Activated CD8-positive, alpha-beta memory T cell treated with anti-CD3 and anti-CD28 coated beads for 4 hours (primary cell): Measurements from ENCODE around the gene PRPF31.
"Not testable (repeated sequence)": the region's sequence is repeated elsewhere in the genome, so short reads cannot be mapped to it uniquely, and the experiment has no call there.

Experiments
- DNase-seq, 2 donors: peaks; one replicate each; pipeline ENCODE4 v3.0.0-alpha.2; 2020; ENCODE audit warnings: low read depth in 2 of 2

PRPF31 gene

GRCh38 chr19:54115109-54116063 lies at the start of gene PRPF31, which contains the start of gene TFPT:
PRPF31 (plus strand) TSS chr19:54115754; CDS start chr19:54118279, 2,525 bp downstream.
TFPT (minus strand) TSS chr19:54115657; CDS start chr19:54115269, 388 bp downstream.
- peak; percentile 91 to 94 for DNase-seq

DNA sequence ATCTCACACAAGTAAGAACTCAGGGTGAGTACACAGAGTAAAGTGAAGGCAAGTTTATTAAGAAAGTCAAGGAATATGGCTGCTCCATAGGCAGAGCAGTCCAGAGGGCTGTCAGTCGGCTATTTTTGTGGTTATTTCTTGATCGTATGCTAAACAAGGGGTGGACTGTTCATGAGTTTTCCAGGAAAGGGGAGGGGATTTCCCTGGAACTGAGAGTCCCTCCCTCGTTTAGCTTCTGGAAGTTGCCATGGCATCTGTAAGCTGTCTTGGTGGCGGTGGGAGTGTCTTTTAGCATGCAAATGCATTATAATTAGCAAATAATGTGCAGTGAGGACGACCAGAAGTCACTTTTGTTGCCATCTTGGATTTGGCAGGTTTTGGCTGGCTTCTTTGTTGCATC lies 46.1 kb upstream of the PRPF31 start:
- no peak for DNase-seq

DNA sequence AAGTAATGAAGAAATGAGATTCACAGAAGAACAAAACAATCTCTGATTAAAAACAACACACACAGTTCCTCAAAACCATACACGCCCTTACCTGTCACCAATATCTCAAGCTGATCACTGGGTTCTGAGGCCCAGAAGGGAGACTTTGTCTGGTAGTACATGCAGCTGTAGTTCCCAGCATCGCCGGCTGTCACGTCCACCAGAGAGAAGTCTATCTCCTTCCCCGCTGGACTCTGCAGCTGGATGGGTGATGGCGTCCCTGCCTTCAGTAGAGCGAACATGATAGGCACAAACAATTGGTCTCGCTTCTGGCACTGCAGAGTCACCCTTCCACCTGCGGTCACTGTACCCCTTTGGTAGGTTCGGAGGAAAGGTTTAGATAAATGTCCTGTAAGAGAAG lies 41.7 kb upstream of the PRPF31 start:
- DNase-seq, result no peak

- no peak for DNase-seq
Measured at GRCh38 chr19:54074851-54075250, 40.7 kb upstream of the PRPF31 start.

GRCh38 chr19:54077334-54077733 lies 38.2 kb upstream of the PRPF31 start:
- no peak for DNase-seq

DNA sequence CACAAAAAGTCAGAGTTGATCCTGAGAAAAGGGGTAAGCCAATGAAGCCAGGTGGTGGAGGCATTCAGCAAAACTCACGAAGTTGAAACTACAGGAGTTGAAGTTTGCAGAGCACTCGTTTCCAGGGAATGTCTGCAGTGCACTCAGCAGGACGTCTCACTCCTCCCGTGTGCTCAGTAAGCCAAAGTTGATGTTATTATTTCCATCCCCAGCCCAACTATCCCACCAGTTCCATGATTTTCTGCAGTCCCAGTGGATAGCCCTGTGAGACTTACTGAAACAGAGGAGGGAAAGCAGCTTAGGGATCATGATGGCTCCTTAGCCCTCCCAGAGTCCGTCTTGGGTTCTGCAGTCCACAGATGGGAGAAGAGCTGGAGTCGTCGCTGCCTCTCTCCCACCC lies 34.5 kb upstream of the PRPF31 start, which contains the start of gene TARM1:
TARM1 (minus strand) TSS at position 334 of the 400 bp plus-strand sequence; CDS start at position 309, 25 bp downstream.
- DNase-seq, result no peak

GRCh38 chr19:54084410-54084809 lies 31.1 kb upstream of the PRPF31 start:
- no peak for DNase-seq

- DNase-seq, result no peak
Measured at GRCh38 chr19:54094426-54095000, 21.0 kb upstream of the PRPF31 start.

GRCh38 chr19:54095136-54095858 lies 20.3 kb upstream of the PRPF31 start:
- no peak for DNase-seq

DNA sequence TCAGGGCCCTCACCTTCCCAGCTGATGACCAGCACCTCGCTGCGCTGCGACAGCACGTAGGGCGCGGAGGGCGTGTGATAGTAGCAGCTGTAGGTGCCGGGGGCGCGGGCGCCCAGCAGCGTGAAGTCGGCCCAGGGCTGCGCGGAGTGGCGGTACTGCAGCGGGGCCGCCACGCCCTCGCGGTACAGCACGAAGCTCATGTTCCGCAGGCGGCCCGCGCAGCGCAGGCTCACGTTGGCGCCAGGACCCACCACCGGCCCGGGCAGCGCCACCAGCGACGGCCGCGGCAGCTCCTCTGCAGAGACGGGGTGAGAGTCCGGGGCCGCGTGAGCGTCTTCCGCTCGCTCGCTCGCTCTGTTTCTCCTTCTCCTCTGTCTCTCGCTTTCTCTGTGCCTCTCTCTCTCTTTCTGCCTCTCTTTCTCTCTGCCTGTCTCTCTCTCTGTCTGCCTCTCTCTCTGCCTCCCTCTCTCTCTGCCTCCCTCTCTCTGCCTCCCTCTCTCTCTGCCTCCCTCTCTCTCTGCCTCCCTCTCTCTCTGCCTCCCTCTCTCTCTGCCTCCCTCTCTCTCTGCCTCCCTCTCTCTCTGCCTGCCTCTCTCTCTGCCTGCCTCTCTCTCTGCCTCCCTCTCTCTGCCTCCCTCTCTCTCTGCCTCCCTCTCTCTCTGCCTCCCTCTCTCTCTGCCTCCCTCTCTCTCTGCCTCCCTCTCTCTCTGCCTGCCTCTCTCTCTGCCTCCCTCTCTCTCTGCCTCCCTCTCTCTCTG lies 19.5 kb upstream of the PRPF31 start:
- not testable (repeated sequence) for DNase-seq

DNA sequence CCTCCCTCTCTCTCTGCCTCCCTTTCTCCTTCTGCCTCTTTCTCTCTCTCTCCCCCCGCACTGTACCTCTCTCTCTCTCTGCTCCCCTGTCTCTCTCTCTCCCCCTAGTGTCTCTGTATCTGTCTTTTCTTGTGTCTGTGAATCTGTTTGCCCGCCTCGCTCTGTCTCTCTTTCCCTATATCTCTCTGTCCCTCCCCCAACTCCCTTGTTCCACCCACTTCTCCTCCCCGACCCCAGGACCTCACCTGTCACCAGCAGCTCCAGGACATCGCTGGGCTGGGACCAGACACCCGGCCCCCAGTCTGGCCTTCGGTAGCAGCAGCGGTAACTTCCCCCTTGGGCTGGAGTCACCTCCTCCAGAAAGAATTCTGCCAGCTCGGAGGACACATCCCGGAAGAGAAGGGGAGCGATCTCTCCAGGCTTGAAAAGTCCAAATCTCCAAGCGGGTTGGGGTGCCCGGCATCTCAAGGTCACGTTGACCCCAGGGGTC lies 18.9 kb upstream of the PRPF31 start:
- no peak for DNase-seq

DNA sequence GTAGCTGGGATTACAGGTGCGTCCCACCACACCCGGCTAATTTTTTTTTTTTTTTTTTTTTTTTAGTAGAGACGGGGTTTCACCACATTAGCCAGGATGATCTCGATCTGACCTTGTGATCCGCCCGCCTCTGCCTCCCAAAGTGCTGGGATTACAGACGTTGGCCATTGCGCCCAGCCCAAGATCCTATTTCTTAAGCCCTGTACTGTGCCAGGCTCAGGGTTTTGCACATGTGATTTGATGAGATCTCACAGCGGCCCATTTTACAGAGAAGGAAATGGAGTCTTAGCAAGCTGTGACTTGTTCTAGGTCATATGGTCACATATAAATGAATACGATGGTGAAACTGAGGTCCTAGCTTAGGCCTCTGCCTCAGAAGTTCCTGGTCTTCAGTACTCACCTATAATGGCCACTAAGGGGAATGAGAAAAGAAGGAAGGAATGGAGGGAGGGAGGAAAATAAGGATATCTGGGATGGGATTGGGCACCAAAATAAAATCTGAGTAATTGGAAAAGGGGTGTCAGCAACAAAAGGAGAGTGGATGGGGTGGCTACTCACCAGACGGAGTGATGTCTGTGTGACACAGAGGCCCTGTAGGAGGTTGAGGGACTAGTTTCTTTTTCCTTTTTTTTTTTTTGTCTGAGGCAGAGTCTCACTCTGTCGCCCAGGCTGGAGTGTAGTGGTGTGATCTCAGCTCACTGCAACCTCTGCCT lies 16.2 kb upstream of the PRPF31 start:
- no peak for DNase-seq

DNA sequence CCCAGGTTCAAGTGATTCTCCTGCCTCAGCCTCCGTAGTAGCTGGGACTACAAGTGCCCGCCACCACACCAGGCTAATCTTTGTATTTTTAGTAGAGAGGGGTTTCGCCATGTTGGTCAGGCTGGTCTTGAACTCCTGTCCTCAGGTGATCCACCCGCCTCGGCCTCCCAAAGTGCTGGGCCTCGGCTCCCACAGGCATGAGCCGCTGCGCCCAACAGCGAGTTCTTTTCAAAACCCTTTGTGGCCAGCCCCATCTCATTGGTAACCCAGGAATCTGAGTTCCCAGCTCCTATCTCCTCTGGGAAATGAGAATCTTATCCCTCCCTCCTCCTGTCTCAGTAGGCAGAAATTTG lies 15.7 kb upstream of the PRPF31 start:
- DNase-seq, result not testable (repeated sequence)

DNA sequence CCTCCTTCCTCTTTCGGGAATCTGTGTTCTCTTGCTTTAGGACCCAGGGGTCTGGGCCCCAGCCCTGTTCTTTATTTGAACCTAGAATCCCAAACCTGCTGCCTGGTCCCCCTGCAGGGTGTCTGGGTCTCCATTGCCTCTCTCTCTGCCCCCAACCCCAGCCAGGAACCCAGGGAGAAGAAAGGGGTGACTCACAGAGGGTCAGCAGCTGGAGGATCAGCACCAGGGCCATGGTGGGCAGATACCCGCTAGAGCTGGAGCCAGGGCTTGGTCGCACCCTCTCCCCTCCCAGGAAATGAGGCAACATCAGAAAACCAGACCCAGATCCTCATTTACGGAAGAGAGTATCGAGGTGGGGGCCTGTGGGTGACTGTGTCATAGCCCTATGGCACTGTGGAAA lies 15.0 kb upstream of the PRPF31 start, which contains the start of gene OSCAR:
OSCAR (minus strand) TSS at position 243 of the 400 bp plus-strand sequence; CDS start at position 232, 11 bp downstream.
- DNase-seq, result no peak

- DNase-seq, result peak; percentile 94 to 96
Measured at GRCh38 chr19:54102421-54103169, 13.0 kb upstream of the PRPF31 start, which contains the start of gene NDUFA3. NDUFA3 (plus strand) TSS chr19:54102855; CDS start chr19:54102879, 24 bp downstream.

DNA sequence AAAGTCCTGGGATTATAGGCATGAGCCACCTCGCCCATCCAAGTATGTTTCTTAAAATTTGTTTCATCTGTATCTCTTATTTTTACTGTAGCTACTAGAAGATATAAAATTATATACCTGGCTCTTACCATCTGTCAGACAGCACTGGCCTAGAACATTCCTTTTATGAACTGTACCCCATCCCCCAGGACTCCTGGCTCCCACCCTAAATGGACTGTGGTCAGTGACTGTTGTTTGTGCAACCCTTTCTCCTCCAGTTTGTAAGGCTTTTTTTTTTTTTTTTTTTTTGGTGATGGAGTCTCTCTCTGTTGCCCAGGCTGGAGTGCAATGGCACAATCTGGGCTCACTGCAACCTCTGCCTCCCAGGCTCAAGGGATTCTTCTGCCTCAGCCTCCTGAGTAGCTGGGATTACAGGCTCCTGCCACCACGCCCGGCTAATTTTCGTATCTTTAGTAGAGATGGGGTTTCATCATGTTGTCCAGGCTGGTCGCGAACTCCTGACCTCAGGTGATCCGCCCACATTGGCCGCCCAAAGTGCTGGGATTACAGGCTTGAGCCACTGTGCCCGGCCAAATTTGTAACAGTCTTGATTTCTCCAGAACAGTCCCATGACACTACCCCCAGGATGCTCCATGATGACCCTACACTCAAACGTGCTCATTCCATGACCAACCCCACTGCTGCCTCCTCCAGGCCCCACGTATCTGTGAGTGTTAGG lies 10.4 kb upstream of the PRPF31 start:
- no peak for DNase-seq

DNA sequence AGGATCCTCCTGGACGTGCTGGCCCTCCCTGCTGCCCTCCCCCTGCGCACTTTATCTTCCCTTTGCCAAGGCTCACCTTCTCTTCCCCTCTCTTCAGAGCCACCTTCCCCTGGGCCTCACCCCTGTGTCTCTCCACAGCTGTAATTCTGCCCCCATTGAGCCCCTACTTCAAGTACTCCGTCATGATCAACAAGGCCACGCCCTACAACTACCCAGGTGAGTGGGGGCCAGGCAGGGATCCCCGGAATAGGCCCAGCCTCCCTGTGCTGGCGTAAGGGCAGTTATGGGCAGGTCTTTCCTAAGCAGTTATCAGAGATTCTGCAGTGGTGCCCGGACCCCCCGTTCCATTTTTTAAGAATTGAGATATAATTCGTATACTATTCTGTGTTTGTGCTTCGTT lies 9.8 kb upstream of the PRPF31 start:
- DNase-seq, result no peak

DNA sequence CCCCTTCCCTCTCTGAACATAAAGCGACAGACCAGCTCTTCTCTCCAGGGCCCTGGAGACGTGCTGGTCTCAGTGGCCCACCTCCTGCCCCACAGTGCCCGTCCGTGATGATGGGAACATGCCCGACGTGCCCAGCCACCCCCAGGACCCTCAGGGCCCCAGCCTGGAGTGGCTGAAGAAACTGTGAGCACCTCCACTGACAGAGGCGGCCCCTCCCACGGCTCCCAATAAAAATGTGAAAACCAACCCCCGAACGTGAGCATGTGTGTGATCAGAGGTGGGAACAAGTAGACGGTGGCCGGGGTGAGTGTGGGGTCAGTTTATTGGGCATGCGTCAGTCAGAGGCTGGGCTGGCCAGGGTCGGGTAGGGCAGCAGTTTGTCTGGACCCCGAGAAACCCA lies 8.8 kb upstream of the PRPF31 start:
- DNase-seq, result no peak

DNA sequence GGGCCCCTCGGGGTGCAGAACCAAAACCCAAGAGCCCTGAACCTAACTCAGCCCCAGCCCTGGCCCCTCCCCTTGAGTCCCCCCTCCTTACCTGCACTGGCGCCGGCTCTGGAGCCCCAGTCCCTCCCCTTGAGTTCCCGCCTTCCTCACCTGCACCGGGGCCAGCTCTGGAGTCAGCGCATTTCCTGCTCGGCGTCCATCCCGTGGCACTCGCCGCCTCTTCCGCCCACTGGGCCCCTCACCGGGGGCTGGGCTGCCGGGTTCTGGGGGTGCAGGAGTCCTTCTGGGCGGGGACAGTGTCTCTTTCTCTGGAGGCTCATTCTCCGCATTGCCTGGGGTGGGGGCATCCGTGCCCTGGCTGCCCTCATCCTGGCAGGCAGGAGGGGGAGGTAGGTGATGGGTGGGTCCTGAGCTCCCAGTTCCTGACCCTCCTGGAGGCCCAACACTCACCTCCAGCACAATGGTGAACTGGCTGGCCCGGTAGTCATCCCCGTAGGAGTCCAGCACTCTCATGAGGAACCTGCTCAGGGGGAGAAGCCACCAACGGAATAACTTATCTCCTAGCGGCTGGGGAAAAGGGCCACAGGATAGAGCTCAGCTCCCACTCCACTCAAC lies 7.6 kb upstream of the PRPF31 start:
- DNase-seq, result no peak
